ENCODE results near the gene DHRS13. TPM values are rescaled to one million over a fixed set of nuclear protein-coding genes. Genes with fewer than 3 reads are reported as not detected.

The DHRS13 gene
- polyA plus RNA-seq, 3 donors = 3.7 to 4.5 (median 3.8) TPM

- Histone ChIP-seq H4K20me1 (ENCODE audit: insufficient read depth, low read length) (no peaks in the 10 kb centered on the region), H3K36me3 (replicated peaks in 1 of 2; ENCODE audit: control insufficient read depth in 1 of 2, insufficient read depth in 2 of 2, low read length in 2 of 2) (no peaks in the 10 kb centered on the region), H3K79me2 (ENCODE audit: insufficient read depth, low read length) (no peaks in the 10 kb centered on the region), H3K4me3 (replicated peaks in 1 of 3; ENCODE audit: low read depth in 2 of 3, low read length in 3 of 3) (no peak overlapping the region), H3K9me3 (replicated peaks in 1 of 2; ENCODE audit: control insufficient read depth in 1 of 2, insufficient read depth in 1 of 2, low read length in 2 of 2) (no peaks in the 10 kb centered on the region), H3K27ac (ENCODE audit: low read depth in 1 of 2, low read length in 2 of 2) (no peak overlapping the region), H3K27me3 (ENCODE audit: control insufficient read depth in 2 of 2, insufficient read depth in 2 of 2, low read length in 2 of 2) (no peaks in the 10 kb centered on the region), H3K4me1 (ENCODE audit: control insufficient read depth in 1 of 2, insufficient read depth in 2 of 2, low read length in 2 of 2) (peaks cover 3 to 9% of the 10 kb centered on the region in 2 donors), H3K9ac (ENCODE audit: insufficient read depth, low read length, poor library complexity, severe bottlenecking) (no peak overlapping the region), H2AFZ (ENCODE audit: insufficient read depth, low read depth, low read length, poor library complexity, severe bottlenecking) (no peak overlapping the region), H3K4me2 (replicated peaks; ENCODE audit: extremely low read depth, low read length, poor library complexity, severe bottlenecking) (no peak overlapping the region)
- Mint-ChIP-seq H3K27ac (no peak overlapping the region), H3K9me3 (no peaks in the 10 kb centered on the region), H3K36me3 (no peaks in the 10 kb centered on the region), H3K4me1 (peaks cover 10% of the 10 kb centered on the region), H3K27me3 (ENCODE audit: low read depth in 3 of 3) (peaks cover 0 to 3% (median 2%) of the 10 kb centered on the region in 3 donors), H3K4me3 (no peak overlapping the region)
- no peak for DNase-seq
- WGBS (ENCODE audit: insufficient coverage) = 80% methylated on average over 1 of the region's 7 CpGs
- TF ChIP-seq, protein P1, sequence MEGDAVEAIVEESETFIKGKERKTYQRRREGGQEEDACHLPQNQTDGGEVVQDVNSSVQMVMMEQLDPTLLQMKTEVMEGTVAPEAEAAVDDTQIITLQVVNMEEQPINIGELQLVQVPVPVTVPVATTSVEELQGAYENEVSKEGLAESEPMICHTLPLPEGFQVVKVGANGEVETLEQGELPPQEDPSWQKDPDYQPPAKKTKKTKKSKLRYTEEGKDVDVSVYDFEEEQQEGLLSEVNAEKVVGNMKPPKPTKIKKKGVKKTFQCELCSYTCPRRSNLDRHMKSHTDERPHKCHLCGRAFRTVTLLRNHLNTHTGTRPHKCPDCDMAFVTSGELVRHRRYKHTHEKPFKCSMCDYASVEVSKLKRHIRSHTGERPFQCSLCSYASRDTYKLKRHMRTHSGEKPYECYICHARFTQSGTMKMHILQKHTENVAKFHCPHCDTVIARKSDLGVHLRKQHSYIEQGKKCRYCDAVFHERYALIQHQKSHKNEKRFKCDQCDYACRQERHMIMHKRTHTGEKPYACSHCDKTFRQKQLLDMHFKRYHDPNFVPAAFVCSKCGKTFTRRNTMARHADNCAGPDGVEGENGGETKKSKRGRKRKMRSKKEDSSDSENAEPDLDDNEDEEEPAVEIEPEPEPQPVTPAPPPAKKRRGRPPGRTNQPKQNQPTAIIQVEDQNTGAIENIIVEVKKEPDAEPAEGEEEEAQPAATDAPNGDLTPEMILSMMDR (IDR thresholded peaks at IDR 0.05) = no peak
- intact Hi-C loops (cut with micrococcal nuclease) = no loop called here
Measured at GRCh38 chr17:28867276-28867675, 35.6 kb downstream of the DHRS13 start.

DNA sequence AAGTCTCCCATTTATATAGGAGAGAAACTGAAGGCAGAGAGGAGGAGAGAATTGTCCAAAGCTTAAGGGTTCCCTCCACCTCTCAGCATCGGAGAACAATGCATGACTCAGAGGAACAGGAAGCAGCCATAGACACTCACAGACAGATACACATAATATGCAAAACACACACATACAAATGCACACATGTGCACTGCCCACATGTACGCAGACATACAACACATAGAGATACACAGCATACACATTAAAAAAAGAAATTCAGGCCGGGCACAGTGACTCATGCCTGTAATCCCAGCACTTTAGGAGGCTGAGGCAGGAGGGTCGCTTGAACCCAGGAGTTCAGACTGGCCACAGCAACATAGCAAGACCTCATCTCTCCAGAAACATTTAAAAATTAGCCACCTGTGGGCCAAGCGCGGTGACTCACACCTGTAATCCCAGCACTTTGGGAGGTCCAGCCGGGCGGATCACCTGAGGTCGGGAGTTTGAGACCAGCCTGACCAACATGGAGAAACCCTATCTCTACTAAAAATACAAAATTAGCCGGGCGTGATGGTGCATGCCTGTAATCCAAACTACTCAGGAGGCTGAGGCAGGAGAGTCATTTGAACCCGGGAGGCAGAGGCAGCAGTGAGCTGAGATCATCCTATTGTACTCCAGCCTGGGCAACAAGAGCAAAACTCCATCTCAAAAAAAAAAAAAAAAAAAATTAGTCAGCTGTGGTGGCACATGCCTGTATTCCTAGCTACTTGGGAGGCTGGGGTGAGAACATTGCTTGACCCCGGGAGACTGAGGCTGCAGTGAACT, 36.7 kb downstream of the DHRS13 start:
- no peaks in the 10 kb centered on the region for H3K27me3 ChIP-seq (ENCODE audit: control insufficient read depth in 2 of 2, insufficient read depth in 2 of 2, low read length in 2 of 2)
- peaks cover 3 to 9% of the 10 kb centered on the region in 2 donors for H3K4me1 ChIP-seq (ENCODE audit: control insufficient read depth in 1 of 2, insufficient read depth in 2 of 2, low read length in 2 of 2)
- peak; percentile 23 to 34 (median 29) for DNase-seq
- H3K27me3 Mint-ChIP-seq (ENCODE audit: low read depth in 3 of 3) = peaks cover 0 to 3% (median 2%) of the 10 kb centered on the region in 3 donors
- no peaks in the 10 kb centered on the region for H3K79me2 ChIP-seq (ENCODE audit: insufficient read depth, low read length)
- H3K9me3 Mint-ChIP-seq = no peaks in the 10 kb centered on the region
- intact Hi-C loops (cut with micrococcal nuclease) = no loop called here
- no peak overlapping the region for H3K4me3 ChIP-seq (replicated peaks in 1 of 3; ENCODE audit: low read depth in 2 of 3, low read length in 3 of 3)
- H3K36me3 ChIP-seq (replicated peaks in 1 of 2; ENCODE audit: control insufficient read depth in 1 of 2, insufficient read depth in 2 of 2, low read length in 2 of 2) = peaks cover 2 to 5% of the 10 kb centered on the region in 2 donors
- H3K4me3 Mint-ChIP-seq = peak overlapping the region in 1 of 2 donors; percentile 17
- H3K4me1 Mint-ChIP-seq = peaks cover 10% of the 10 kb centered on the region
- H4K20me1 ChIP-seq (ENCODE audit: insufficient read depth, low read length) = no peaks in the 10 kb centered on the region
- H3K27ac ChIP-seq (ENCODE audit: low read depth in 1 of 2, low read length in 2 of 2) = no peak overlapping the region
- no peak overlapping the region for H3K4me2 ChIP-seq (replicated peaks; ENCODE audit: extremely low read depth, low read length, poor library complexity, severe bottlenecking)
- WGBS (ENCODE audit: insufficient coverage) = 84% methylated on average over 9 of the region's 13 CpGs
- H2AFZ ChIP-seq (ENCODE audit: insufficient read depth, low read depth, low read length, poor library complexity, severe bottlenecking) = peak overlapping the region; percentile 62
- no peak overlapping the region for H3K9ac ChIP-seq (ENCODE audit: insufficient read depth, low read length, poor library complexity, severe bottlenecking)
- no peaks in the 10 kb centered on the region for H3K9me3 ChIP-seq (replicated peaks in 1 of 2; ENCODE audit: control insufficient read depth in 1 of 2, insufficient read depth in 1 of 2, low read length in 2 of 2)
- TF ChIP-seq, protein P1 (IDR thresholded peaks at IDR 0.05) = no peak
- peak overlapping the region in 1 of 7 donors; percentile 21 for H3K27ac Mint-ChIP-seq
- H3K36me3 Mint-ChIP-seq = peaks cover 0 to 7% of the 10 kb centered on the region in 2 donors
